SHP77 treated with DMSO at 0.1 percent for 48 hours (cell line): ENCODE results near the gene NNAT.

Source experiments
- DNase-seq: peaks from one replicate; lab custom pipeline; 2025; lab: John Stamatoyannopoulos, UW

The NNAT gene

DNA sequence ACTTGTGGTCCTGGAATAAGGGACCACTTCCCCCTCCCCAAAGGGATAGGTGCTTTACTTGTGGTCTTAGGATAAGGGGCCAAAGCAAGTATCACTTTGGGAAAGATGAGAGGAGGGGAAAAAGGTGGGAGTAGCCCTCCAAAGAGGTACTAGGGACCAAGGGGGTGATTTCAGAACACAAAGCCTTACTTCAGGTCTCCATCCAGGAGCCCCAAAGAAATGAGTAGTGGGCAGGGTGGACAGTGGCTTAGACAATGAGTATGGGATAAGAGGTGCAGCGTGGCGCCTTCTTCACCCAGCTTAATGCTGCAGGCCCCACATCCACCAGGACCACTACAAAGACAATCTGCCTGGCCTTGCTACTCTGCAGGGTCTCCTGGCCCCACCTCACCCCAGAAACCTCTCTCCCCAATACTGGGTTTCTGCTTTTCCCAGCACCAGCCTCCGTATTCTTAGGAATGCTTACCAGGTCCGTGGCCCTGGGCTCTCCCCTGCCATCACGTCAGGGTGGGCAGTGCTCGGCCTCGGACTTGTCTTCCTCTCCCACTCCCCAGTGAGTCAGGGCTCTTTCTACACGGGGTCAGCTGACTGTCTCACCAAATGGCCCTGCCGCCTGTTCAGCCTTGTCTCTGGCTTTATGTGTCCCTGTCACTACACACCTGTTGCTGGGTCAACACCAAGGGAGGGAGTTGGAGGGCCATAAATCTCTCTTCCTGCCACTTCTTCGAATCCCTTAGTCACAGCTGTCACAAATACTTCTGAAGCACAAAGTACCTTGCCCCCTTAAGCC lies 3.1 kb downstream of the NNAT start:
- peak; percentile 61 for DNase-seq

DNA sequence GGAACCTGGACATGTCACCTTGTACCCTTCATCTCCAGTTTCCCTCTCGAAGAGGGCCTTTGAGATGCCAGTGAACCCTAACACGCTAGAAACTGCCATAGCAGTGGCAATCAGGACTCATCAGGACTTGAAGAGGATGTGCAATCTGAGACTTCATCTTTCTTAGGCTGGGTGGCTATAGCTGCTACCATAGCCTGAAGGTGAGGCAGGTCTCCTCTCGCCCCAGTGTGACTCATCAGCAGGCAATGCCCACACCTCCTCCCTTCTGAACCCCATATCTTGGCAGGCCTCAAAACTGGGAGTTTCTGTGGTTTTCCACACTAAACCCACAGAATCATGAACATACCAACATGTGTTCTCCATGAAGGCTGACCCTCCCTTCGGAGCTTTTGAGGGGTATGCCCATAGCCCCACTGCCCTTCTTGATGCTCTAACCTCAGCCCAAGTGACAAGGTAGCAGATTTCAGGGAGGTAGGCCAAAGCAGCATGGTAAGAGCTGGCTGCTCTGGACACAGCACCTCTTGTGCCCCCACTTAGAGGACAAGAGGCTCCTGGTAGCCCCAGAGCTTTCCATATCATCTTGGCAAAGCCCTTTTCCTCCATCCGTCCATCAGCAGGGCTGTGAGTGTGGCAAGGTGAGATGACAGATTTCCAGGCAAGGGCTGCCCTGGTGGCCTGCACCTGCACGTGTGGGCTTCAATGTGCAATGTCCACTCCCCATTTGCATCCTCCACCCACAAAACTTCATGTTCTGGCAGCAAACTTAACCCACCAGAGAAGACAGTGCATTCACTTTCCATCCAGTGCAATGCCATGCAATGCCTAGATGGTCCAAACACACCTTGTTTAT lies 4.0 kb downstream of the NNAT start:
- no peak for DNase-seq

DNA sequence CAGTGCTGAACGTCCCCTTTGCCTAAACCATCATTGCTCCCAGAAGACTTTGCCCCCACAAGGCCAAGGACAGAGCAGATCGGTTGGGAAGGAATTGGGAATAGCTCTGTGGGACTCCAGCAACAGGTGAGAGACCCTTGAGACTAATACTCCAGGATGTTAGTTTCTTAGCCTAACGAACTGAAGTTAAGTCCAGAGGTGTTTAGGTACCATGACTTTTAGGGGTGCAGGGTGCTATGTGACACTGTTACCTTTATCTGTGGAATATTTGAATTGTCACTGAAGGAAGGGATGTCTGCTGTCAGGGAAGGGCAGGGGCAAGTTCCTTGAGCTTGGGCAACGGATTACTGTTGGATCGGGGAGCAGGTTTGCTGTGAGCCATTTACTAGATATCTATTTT lies 4.8 kb downstream of the NNAT start:
- DNase-seq = no peak

DNA sequence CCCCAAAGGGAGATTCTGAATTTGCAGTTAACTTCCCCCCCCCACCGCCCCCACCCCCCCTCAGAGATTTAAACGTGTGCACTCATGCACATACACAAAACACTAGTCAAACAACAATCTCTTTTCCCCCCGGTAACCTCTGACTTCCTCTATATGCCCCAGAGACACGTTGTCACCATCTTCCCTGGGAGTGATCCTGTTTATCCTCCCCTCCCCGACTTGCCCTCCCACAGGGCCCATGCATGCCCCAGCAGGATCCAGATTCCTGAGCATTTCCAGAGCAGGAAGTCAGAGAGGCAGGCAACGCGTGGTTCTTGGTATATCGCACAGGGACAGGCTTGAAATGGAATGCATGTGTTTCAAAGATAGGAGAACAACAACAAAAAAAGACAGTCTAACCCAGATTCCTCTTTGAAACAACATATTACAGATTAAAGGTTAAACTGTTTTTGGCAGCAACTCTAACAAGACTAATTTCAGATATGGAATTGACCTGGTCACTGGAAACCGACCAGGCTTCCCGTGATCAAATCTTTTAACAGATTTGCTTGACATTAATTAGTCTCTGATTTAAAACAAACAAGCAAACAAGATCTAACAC lies 5.3 kb downstream of the NNAT start:
- no peak for DNase-seq

DNA sequence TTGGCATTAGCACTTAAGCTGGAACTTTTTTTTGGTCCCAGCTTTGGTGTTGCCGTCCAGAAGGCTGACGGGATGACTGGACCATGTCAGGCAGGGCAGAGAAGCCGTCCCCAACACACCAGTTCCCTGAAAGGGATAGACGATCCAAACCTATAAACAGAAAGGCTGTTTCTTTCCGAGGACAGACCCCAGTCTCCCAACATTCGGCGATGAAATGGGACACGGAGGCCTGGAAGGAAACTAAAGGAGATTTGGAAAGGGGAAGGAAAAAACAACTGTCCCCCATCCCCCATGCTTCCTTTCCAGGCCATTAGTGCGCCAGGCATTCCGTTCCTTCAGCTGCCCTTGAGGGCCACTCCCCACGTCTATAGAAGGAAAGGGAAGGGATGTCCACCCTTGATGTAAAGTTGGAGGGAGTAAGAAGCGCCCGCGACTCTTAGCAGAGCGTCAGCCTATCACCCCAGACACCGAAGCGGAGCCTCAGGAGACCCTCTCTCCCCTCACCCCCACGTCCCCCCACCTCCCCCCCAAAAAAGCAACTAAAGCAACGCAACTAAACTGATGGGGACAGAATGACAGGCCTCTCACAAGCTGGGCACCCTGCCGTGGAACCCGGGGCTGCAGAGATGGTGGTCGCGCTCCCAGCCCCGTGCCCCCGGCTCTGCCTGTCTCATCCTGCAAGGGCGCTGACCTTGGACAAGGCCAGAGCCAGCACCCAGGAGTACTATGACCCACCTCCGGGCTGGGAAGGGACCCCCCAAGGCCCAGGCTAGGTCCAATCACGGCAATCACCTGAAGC lies 6.0 kb downstream of the NNAT start:
- DNase-seq = no peak

DNA sequence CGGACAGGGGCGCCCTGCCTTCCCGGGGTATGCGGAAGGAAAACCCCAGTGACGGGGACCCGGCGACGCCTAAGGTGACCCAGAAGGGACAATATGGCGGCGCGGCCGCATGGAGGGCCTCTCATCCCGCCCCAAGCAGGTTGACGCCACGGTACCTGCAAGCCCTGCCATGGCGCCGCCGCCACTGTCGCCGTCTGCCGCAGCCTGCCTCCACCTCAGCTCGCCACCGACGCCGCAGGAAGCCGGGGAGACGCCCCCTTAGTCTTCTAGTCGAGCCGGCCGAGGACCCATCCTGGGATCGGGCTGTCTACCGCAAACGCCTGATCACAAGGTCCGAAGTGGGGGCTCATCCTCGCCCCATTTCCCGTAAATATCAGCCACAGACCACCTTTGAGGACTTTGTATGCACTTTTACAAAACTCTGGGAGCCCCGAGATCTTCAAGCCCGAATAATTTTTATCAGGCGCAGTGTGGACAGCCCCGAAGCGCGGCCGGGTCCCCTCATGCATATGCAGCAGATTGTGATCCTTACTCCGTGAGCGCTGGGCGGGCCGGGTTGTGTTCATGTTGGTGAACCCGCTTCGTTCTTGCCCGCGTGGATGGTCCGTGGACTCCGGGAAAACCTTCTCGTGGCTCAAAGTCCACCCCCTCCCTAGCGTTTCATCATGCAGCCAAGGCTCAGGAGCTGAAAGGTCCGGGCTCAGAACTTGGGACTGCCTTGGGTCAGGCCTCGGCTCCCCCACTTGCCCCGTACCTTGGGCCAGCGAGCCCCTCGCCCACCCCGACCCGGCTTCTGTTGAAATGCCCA lies 6.8 kb downstream of the NNAT start, which contains the start of gene BLCAP:
TSS of gene BLCAP (minus strand) at position 239 of the 808 bp plus-strand sequence. CDS start 8,702 bp downstream, outside the sequence.
- peak; percentile 78 for DNase-seq

DNA sequence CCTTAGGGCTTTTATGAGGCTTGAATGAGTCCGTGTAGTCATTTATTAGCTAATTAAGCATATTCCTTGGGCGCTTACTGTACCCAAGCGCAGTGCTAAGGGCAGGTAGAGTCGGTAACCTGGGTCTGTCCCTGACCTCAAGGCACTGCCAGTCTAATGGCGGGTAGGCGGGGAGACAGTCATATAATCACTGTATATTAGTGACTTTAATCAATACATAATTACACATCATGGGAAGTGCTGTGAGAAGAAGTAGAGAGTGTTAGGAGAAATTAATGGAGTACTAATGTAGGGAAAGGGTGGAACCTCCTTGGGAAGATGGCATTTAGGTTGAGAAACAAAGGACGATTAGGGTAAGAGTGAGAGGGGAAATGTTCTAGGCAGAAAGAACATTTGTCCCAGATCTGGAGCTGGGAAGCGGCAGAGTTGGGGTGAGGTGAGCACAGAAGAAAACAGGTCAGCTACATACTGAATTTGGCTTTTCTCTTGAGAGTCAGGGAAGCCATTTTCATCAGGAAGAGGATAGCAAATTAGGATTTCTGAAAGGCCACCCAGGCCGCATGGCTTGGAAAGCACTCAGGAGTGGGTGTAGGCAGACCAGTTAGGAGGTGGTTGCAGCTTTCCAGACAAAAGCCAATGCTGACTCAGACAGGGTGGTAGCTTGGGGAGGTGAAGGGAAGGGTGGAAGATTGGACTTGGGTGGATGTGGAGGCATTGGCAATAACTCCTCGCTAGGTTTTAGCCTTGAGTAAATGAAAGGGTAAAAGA lies 7.6 kb downstream of the NNAT start:
- DNase-seq = no peak

DNA sequence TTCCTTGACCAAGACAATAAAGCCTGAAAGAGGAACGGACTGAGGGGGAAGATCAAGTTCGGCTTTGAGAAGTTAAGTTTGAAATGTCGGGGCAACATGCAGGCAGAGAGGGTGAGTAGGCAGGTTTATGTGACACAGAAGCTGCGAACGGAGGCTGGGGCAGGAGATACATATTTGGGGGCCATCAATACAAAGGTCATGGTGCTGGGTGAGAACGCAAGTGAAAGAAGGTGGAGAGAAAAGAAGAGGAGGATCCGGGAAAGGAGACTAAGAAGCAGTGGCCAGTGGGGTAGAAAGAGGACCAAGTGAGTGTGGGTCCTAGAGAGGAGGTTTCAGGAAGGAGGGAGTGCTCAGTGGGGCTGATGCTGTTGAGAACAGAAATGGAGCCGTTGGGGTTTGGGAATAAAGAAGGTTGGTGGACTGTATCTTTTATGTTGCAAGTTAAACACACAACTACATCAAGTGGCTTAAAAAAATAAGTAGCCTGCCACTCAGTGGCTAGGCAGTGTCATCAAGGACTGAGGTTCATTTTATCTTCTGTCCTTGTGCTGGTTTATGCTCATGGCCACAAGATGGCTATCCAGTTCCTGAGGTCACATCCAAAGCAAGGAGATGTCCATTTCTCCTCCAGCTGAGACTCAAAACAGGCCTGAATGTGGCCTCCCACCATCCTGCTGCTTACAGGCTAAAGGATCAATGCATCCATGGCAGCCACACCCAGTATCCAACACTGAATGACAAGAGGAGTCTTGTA lies 8.3 kb downstream of the NNAT start:
- DNase-seq = no peak

DNA sequence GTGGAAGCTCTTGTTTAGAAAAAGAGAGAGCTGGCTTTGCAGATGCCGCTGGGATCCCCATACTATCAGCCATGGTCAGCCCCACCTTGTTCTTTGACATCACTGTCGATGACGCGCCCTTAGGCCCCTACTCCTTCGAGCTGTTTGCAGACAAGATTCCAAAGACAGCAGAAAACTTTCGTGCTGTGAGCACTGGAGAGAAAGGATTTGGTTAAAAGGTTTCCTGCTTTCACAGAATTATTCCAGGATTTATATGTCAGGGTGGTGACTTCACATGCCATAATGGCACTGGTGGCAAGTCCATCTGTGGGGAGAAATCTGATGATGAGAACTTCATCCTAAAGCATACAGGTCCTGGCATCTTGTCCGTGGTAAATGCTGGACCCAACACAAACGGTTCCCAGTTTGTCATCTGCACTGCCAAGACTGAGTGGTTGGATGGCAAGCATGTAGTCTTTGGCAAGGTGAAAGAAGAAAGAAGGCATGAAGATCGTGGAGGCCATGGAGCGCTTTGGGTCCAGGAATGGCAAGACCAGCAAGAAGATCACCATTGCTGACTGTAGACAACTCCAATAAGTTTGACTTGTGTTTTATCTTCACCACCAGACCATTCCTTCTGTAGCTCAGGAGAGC lies 9.0 kb downstream of the NNAT start:
- DNase-seq = no peak

DNA sequence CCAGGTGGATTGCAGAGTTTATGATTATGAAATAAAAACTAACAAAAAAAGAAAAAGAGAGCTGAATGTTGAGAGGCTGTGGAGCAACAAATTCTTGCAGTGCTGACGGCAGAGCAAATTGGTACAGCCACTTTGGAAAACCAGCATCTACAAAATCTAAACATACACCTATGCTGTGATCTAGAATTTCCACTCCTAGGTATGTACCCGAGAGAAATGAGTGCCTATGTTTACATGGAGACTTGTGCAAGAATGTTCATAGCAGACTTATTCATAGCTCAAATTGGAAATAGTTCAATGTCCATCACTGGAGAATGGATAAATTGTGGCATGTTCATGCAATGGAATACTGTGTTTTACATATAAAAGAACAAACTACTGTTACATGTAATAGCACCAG lies 9.6 kb downstream of the NNAT start:
- DNase-seq = no peak

DNA sequence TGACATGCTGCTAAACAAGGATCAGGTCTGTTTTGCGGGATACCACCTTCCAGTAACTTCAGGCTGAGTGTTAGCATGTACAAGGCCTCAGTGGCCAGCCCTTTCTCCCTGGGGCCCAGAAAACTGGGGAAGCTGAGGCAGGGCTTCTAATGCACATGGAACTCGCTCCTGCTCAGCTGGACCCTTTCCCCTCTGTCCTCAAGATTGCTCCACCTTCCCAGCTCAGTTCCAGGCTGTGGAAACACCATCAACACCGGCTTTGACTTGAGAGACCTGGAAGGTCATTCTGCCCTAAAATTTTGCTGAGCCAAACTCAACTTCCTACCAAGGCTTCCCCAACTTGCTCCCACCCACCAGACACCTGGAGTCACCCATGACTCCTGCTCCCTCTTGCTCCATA lies 10.8 kb downstream of the NNAT start:
- no peak for DNase-seq

DNA sequence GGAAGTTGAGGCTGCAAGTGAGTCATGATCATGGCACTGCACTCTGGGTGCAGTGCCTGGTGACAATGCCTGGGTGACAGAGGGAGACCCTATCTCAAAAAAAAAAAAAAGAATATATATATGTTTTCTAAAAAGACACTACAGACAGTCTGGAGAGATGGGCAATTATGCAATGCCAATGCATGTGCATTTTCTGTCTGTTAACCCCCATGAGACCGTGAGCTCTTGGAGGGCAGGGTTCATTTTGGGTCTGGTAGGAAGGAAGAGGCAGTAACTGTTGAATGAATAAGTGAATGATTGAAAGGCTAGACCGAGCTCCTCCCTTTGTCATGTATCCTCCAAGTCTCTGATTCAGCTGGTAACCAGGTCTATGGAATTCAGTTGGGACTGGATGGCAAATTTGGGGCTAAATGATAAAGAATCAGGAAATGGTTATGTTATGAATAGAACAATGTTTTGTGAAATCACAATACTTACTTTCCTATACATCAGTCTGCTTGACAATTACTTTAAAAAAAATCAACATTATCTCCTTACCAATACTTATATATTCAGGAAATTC lies 12.2 kb downstream of the NNAT start:
- no peak for DNase-seq

DNA sequence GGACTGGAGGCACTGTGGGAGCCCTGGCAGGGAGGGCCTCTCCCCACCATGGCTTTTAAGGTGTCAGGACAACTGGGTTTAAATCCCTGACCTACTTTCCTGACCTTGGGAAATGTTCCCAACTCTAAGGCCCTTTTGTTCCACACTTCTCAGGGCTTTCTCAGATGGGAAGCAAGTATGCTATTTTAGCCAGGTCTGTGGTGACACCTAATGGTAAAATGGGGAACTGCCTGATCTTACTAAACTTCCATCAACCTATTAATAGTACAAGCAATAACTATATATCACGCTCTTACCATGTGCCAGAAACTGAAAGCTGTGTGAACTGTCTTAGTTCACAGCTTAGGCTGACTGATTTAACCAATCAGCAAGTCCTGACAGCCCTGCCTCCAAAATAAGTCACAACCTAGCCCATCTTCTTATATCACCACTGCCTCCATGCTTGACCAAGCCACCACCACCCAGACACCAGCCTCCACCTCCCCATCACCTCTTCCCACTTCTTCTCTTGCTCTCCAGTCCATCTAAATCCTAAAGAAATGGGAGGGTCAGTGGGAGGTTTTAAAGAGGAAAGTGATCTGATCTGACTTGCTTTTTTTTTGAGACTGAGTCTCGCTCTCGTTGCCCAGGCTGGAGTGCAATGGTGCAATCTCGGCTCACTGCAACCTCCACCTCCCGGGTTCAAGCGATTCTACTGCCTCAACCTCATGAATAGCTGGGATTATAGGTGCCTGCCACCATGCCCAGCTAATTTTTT lies 13.5 kb downstream of the NNAT start:
- peak; percentile 45 for DNase-seq

DNA sequence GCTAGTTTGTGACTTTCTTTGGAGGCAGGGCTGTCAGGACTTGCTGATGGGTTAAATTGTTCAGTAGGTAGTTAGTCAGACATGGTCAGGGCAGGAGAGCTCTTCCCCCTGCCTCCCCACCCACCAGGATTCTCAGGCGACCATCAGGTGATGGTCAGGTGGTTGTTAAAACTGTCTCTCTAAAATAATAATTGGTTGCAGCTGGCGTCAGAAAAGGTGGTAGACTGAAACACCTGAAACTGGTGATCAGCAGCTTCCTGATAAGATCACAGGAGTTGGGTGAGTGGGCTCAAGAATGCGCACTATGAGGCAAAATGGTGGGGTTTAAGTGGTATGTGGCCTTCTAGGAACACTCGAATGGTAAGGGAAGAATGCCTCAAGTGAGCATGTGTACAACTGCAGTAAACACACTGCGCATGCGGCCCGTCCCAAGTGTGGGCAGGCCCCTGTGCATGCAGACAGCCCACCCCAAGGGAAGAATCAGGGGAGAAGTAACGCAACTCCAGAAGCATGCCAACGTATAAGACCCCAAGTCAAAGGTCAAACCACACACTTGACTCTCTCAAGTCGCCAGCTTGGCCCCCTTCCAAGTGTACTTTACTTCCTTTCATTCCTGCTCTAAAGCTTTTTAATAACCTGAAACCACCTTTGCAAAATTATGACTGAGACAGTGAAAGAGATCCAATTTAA lies 14.5 kb downstream of the NNAT start:
- DNase-seq = no peak

DNA sequence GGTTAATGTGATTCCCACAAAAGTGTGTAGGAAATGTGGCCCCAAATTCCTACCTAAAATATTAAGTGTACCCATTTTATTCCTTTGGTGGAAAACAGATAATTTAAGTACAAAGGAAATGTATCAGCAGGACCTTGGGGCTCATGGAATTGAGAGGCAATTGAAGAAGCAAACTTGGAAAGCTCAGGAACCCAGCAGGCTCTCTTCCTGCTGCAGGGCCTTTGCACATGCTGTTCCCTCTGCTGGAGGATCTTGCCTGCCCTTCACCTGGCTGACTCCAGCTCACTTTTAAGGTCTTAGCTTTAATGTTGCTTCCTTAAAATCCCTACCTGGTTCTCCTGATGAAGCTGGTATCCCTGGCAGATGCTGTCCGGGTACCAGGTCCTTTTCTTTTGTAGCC lies 16.5 kb downstream of the NNAT start:
- DNase-seq = no peak

DNA sequence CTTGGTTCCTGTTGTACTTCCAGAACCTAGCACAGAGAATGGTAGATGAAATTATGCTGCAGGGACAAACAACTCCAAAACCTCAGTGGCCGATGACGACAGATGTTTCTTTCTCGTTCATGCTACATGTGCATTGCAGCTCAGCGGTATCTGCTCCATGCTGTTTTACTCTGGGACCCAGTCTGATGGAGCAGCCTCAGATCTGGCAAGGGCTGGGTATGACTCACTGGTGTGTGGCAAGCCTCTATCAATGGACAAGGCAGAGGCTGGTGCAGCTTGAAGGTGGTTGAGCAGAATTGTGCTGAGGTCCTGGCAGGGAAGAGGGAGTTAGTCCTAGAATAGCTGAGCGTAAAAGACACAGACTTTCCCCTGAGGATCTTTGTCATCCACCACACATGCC lies 17.0 kb downstream of the NNAT start:
- no peak for DNase-seq

DNA sequence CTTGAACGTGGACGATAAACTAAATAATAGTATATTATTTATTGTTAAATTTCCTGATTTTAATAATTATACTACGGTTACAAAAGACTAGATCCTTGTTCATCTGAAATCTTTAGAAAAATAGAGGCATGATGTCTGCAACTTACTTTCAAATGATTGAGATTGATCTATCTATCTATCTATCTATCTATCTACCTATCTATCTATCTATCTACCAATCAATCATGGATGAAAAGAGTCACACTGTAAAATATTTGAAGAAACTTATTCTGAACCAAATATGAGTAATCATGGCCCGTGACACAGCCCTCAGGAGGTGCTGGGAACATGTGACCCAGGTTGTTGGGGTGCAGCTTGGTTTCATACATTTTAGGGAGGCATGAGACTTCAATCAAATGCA lies 18.4 kb downstream of the NNAT start:
- DNase-seq = no peak
